Endometrial microvascular endothelial cells (primary cell): ENCODE data around the gene TNS3. TPM values are rescaled to one million over a fixed set of nuclear protein-coding genes. Genes with fewer than 3 reads are reported as not detected.

ENCODE experiments used
- in situ Hi-C: cut with HindIII; loops from 2 replicates; pipeline ENCODE4 v1.10.0; 2017; ENCODE audit warnings: low sequenced_read_pairs, low pct_unique_long_range_greater_than_20kb; ENCODE audit errors: inconsistent ontology term
- total RNA-seq: library from RNA; depleted of rRNA; stranded (reverse); fragments of >200 nt; gene quantifications from one replicate; pipeline ENCODE4 v1.2.3, GENCODE V29; 2015; ENCODE audit errors: inconsistent ontology term

TNS3 gene
- total RNA-seq, 1 donor from 2014 or later = 45.0 TPM

GRCh38 chr7:47571331-47572093 lies 10.4 kb downstream of the TNS3 start:
- in situ Hi-C loops = no loop called here

DNA sequence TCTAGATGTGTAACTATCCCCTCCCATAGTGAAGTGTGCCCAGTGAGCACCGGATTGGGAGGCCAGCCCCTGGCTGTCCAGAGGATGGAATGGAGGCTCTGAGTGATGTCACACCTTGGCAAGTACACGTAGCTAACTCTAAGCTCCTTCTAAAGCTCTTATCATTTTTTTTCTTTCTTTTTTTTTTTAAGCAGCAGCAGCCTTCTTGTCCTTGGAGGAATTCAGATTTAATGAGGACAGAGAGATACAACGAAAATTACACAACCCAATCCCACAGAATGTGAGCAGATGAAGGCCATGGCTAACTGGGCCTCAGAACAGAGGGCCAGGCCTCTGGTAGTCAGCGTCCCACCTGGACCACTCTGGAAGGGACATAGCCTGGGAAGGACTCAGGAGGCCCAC lies 11.3 kb downstream of the TNS3 start:
- in situ Hi-C loops = no loop called here

DNA sequence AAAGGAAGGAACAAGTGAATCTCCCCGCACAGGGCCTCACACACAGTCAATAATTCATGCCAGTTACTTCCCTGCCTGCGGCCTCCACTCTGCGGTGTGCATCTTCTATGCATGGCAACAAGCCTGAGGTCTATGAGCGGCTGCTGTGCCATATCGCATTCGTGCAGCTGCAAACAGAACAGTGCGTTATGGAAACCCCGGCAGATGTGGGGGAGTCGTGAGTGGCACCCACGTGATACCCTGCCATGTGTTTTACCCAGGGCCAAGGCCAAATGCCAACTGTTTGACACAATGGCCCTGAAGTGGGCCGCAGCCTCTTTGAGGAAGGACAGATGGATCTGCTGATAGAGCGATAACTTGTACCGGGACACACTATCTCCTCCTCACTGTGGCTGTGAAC lies 13.4 kb downstream of the TNS3 start:
- in situ Hi-C loops = no loop called here

- in situ Hi-C loops = no loop called here
Measured at GRCh38 chr7:47568056-47568455, 13.9 kb downstream of the TNS3 start.

GRCh38 chr7:47565640-47566250 lies 16.2 kb downstream of the TNS3 start:
- in situ Hi-C loops = no loop called here

DNA sequence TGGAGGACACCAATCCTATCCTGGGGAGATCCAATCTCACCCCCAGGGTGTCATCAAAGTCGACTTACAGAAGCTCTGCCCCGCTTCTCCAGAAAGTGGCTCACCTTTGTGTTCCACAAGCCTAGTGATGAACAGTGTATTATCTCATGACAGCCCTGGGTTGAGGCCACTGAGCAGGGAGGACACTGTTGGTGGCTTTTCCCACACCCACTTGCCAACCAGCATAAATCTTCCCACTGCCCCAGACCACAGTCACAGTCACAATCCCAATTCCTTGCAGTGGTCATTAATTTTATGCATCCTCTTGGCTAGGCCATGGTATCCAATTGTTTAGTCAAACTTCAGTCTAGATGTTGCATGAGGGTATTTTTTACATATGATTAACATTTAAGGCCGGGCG lies 18.4 kb downstream of the TNS3 start:
- in situ Hi-C loops = no loop called here

- in situ Hi-C loops = no loop called here
Measured at GRCh38 chr7:47561715-47562446, 20.0 kb downstream of the TNS3 start.

DNA sequence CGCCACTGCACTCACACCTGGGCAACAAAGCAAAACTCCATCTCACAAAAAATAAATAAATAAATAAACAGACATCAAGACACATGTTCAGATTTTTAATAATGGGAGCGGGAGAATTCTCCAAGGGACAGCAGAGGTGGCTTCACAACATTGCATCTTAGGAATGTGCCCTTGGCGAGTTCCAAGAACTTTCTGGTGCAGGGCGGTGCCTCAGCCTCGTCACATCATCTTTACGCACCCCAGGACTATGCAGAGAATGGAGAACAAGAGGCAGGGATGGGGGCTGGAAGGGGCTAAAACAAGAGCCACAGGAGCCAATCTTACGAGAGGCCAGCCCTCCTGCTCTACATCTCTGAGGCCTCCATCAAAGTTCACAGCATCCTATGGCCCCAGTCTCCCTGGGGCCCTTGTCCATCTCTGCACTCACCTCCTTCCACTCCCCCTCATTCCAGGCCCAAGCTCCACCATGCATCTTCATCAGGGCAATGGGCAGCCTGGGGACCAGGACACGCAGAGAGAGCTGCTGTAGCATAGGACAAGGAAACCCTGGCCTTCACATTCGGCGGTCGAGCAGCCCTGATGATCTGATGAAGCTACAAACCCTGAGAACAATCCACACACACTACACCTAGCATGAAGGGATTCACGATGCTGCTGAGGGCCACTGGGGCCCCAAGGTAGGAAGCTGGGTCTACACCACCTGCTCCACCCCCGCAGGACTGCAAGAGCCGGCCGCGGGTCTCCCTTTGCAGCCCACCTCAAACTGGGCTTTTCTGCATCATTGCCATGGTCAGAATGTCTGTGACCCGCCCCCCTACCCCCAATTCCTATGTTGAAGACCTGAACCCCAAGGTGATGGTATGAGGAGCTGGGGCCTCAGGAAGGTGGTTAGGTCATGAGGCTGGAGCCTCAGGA lies 22.3 kb downstream of the TNS3 start:
- in situ Hi-C loops = no loop called here

DNA sequence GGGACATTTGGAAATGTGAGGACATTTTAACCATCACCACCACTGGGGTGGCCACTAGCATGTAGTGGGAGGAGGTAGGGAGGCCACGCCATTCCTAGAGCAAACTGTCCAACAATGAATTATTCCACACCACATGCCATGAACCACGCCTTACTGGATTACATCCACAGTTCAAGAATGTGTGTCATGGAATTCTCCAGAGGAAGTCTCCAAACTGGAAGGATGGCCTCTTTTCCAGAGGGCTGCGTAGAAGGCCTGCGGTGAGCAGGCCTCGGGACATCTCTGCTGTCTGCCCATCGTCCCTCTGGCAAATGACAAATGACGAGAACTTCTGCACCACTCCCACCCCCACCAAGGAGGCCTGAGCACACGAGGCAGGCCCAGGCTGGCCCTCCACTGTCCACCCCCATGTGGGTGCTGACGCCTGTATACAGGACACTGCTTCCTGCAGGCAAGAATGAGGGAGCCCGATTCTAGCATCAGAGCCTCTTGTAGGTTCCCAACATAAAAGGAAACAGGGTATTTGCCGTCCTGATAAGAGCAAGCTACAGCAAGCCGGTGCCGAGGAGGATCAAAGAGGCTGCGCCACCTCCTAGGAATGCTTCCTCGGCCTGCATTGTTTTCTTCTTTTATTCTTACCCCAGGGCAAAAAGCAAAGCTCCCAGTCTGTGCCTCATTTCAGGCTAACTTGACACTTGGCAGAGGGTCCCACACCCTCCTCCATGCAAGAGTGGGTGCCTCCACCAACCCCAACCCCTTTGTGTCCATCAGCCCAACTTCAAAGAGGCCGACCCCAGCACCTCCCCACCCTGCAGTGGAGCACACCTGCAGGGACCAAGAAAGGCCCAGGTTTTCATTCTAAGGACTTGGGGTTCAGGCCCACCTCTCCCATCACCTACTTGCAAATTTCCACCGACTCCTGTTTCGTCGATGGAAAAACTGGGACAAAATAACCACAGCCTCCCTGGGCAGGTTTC lies 23.9 kb downstream of the TNS3 start:
- in situ Hi-C loops = no loop called here

GRCh38 chr7:47557317-47557693 lies 24.6 kb downstream of the TNS3 start:
- in situ Hi-C loops = no loop called here

GRCh38 chr7:47556511-47557180 lies 25.3 kb downstream of the TNS3 start:
- in situ Hi-C loops = no loop called here

DNA sequence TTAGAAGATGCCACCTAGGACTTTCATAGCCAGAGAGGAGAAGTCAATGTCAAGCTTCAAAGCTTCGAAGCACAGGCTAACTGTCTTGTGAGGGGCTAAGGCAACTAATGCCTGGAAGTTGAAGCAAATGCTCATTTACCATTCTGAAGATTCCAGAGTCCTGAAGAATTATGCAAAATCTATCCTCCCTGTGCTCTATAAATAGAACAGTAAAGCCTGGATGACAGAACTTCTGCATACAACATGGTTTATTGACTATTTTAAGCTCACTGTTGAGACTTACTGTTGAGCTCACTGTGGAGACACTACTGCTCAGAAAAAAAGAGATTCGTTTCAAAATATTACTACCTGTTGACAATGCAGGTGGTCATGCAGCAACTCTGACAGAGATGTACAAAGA lies 28.6 kb downstream of the TNS3 start:
- in situ Hi-C loops = no loop called here

DNA sequence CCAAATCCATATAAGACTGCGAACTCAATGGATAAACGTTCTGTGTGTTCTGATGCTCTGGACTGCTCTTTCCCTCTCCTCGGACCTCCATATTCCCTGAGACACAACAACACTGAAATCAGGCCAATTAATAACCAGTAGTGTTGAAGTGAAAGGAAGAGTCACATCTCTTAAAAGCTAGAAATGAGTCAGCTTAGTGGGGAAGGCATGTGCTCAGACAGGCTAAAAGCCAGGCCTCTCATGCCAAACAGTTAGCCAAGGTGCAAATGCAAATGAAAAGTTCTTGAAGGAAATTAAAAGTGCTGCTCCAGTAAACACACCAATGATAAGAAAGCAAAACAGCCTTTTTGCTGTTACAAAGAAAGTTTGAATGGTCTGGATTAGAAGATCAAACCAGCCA lies 29.3 kb downstream of the TNS3 start:
- in situ Hi-C loops = no loop called here

GRCh38 chr7:47551668-47552440 lies 30.1 kb downstream of the TNS3 start:
- in situ Hi-C loops = no loop called here

- in situ Hi-C loops = no loop called here
Measured at GRCh38 chr7:47550788-47551470, 31.0 kb downstream of the TNS3 start.

DNA sequence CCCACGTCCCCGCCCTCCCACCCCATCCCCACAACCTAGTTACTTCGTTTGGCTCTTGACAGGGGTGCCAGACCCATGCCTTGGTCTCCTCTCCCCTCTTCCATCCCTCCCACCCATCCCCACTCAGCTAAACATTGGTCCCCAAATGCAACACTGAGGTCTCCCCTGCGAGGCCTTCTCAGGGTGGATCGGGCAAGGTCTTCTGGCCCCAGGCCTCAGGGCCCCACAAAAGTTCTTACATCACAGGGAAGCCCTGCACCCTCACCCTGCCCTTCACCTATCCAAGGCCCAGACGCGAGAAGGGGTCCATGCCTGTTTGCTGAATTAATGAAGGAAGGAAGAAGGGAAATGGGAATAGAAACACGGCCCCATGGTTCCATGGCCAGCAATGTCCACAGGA lies 32.0 kb downstream of the TNS3 start:
- in situ Hi-C loops = no loop called here
